GM19452 (cell line): ENCODE measurements around the gene DNAJC10.
"Not testable (repeated sequence)": the region's sequence is repeated elsewhere in the genome, so short reads cannot be mapped to it uniquely, and the experiment has no call there.

Source experiments
- ATAC-seq: cut with Tn5 transposase; IDR thresholded peaks from one replicate; pipeline ENCODE4 v1.9.1; 2021; ENCODE audit not compliant: unreplicated experiment

Gene DNAJC10

GRCh38 chr2:182724656-182725055 lies 8.6 kb downstream of the DNAJC10 start:
- no peak for ATAC-seq

- no peak for ATAC-seq
Measured at GRCh38 chr2:182726473-182726872, 10.4 kb downstream of the DNAJC10 start.

- ATAC-seq, result no peak
Measured at GRCh38 chr2:182728014-182728413, 12.0 kb downstream of the DNAJC10 start.

- ATAC-seq, result no peak
Measured at GRCh38 chr2:182729710-182730339, 13.8 kb downstream of the DNAJC10 start.

GRCh38 chr2:182730486-182730885 lies 14.4 kb downstream of the DNAJC10 start:
- ATAC-seq, result no peak

- no peak for ATAC-seq
Measured at GRCh38 chr2:182732736-182733135, 16.7 kb downstream of the DNAJC10 start.

- ATAC-seq, result no peak
Measured at GRCh38 chr2:182733572-182733971, 17.5 kb downstream of the DNAJC10 start.

- ATAC-seq, result not testable (repeated sequence)
Measured at GRCh38 chr2:182736856-182737255, 20.8 kb downstream of the DNAJC10 start.

GRCh38 chr2:182740701-182741100 lies 24.6 kb downstream of the DNAJC10 start:
- no peak for ATAC-seq

GRCh38 chr2:182741620-182742019 lies 25.6 kb downstream of the DNAJC10 start:
- no peak for ATAC-seq

- no peak for ATAC-seq
Measured at GRCh38 chr2:182744490-182744889, 28.4 kb downstream of the DNAJC10 start.

- ATAC-seq, result no peak
Measured at GRCh38 chr2:182745061-182745460, 29.0 kb downstream of the DNAJC10 start.

- ATAC-seq, result not testable (repeated sequence)
Measured at GRCh38 chr2:182745894-182746293, 29.8 kb downstream of the DNAJC10 start.

GRCh38 chr2:182754231-182754630 lies 38.2 kb downstream of the DNAJC10 start:
- no peak for ATAC-seq

GRCh38 chr2:182758379-182758778 lies 42.3 kb downstream of the DNAJC10 start:
- no peak for ATAC-seq

- no peak for ATAC-seq
Measured at GRCh38 chr2:182761903-182762302, 45.8 kb downstream of the DNAJC10 start.

GRCh38 chr2:182763311-182763912 lies 47.4 kb downstream of the DNAJC10 start:
- ATAC-seq, result peak; percentile 59

GRCh38 chr2:182766626-182767025 lies 50.6 kb downstream of the DNAJC10 start:
- no peak for ATAC-seq

- no peak for ATAC-seq
Measured at GRCh38 chr2:182767578-182767977, 51.5 kb downstream of the DNAJC10 start.

GRCh38 chr2:182768950-182769349 lies 52.9 kb downstream of the DNAJC10 start:
- not testable (repeated sequence) for ATAC-seq

GRCh38 chr2:182779323-182779722 lies 63.3 kb downstream of the DNAJC10 start:
- ATAC-seq, result no peak

GRCh38 chr2:182781099-182781498 lies 65.0 kb downstream of the DNAJC10 start:
- not testable (repeated sequence) for ATAC-seq

- not testable (repeated sequence) for ATAC-seq
Measured at GRCh38 chr2:182782686-182783085, 66.6 kb downstream of the DNAJC10 start.
